HEK293 (cell line): ENCODE measurements around the gene GABRB2.

ENCODE experiments used
- CTCF ChIA-PET: fragments of 350-600 bp; formaldehyde crosslinking; extraction: SDS; loops from one replicate; lab custom pipeline; 2021; ENCODE audit warnings: antibody characterized with exemption; lab: Yijun Ruan, JAX
- POLR2A ChIA-PET: fragments of 300-600 bp; formaldehyde crosslinking; extraction: SDS; loops from one replicate; lab custom pipeline; 2020; ENCODE audit warnings: antibody characterized with exemption, inconsistent platforms; lab: Yijun Ruan, JAX
- H3K27ac ChIP-seq: fragments of 200-500 bp; sonication (Bioruptor generic); 2 replicates; pipeline ENCODE4 v1.5.1; 2014; ENCODE audit warnings: low read depth, low read length, control low read depth, inconsistent platforms; ENCODE audit errors: extremely low read depth
- H3K36me3 ChIP-seq, 2 experiments: fragments of 200-500 bp in 1 of 2; sonication (Bioruptor generic) in 1 of 2; 1 replicate in 1 of 2; 2 replicates in 1 of 2; pipeline ENCODE4 v1.5.1; 2014 to 2017; ENCODE audit warnings: inconsistent platforms in 2 of 2, low read length in 2 of 2; ENCODE audit not compliant: control insufficient read depth in 2 of 2, insufficient read depth in 1 of 2
- H3K4me1 ChIP-seq: fragments of 200-500 bp; sonication (Bioruptor generic); 2 replicates; pipeline ENCODE4 v1.5.1; 2014; ENCODE audit warnings: mild to moderate bottlenecking, low read length, inconsistent platforms; ENCODE audit not compliant: control insufficient read depth, insufficient read depth
- H3K4me3 ChIP-seq: 2 replicates; pipeline ENCODE4 v1.5.1; 2011; ENCODE audit warnings: low read depth, mild to moderate bottlenecking, control low read depth, low read length, moderate library complexity
- H3K9me3 ChIP-seq: fragments of 200-500 bp; sonication (Bioruptor generic); 2 replicates; pipeline ENCODE4 v1.5.1; 2014; ENCODE audit warnings: low read depth, low read length, inconsistent platforms; ENCODE audit not compliant: control insufficient read depth, insufficient read depth
- FEZF1 ChIP-seq: fragments of 450-650 bp; formaldehyde crosslinking; IDR thresholded peaks from 2 replicates; pipeline ENCODE4 v1.5.1; 2016; ENCODE audit warnings: missing biosample characterization, missing genetic modification characterization
- GFI1B ChIP-seq: fragments of 450-650 bp; formaldehyde crosslinking; IDR thresholded peaks from 2 replicates; pipeline ENCODE4 v1.5.1; 2016; ENCODE audit warnings: missing biosample characterization, missing genetic modification characterization
- IKZF3 ChIP-seq: fragments of 450-650 bp; IDR thresholded peaks from 2 replicates; pipeline ENCODE4 v1.5.0; 2018; ENCODE audit warnings: missing biosample characterization, mild to moderate bottlenecking, missing genetic modification characterization, moderate library complexity
- SCRT2 ChIP-seq: fragments of 450-650 bp; formaldehyde crosslinking; IDR thresholded peaks from 2 replicates; pipeline ENCODE4 v1.5.1; 2016; ENCODE audit warnings: missing biosample characterization, missing genetic modification characterization
- SETDB1 ChIP-seq: IDR thresholded peaks from one replicate; pipeline ENCODE4 v1.6.1; 2017; ENCODE audit warnings: mild to moderate bottlenecking, low read length, moderate library complexity, mixed read lengths; ENCODE audit not compliant: insufficient read length
- TCF7L2 ChIP-seq: IDR thresholded peaks from 2 replicates; pipeline ENCODE4 v1.6.1; 2011; ENCODE audit warnings: low read depth, mild to moderate bottlenecking, inconsistent platforms, low read length, moderate library complexity, borderline replicate concordance
- YY2 ChIP-seq: fragments of 450-650 bp; formaldehyde crosslinking; IDR thresholded peaks from 2 replicates; pipeline ENCODE4 v1.5.1; 2016; ENCODE audit warnings: missing biosample characterization, missing genetic modification characterization
- ZBTB20 ChIP-seq: fragments of 450-650 bp; formaldehyde crosslinking; IDR thresholded peaks from 2 replicates; pipeline ENCODE4 v1.5.1; 2016; ENCODE audit warnings: missing biosample characterization, missing genetic modification characterization
- ZBTB7A ChIP-seq: fragments of 450-650 bp; formaldehyde crosslinking; IDR thresholded peaks from 2 replicates; pipeline ENCODE4 v1.5.1; 2016; ENCODE audit warnings: low read depth, missing biosample characterization, missing genetic modification characterization
- ZEB2 ChIP-seq: fragments of 450-650 bp; formaldehyde crosslinking; IDR thresholded peaks from 2 replicates; pipeline ENCODE4 v1.5.1; 2016; ENCODE audit warnings: missing biosample characterization, missing genetic modification characterization
- ZNF138 ChIP-seq: fragments of 450-650 bp; formaldehyde crosslinking; IDR thresholded peaks from 2 replicates; pipeline ENCODE4 v1.5.1; 2016; ENCODE audit warnings: missing biosample characterization, missing genetic modification characterization, borderline replicate concordance
- ZNF202 ChIP-seq: fragments of 450-650 bp; formaldehyde crosslinking; IDR thresholded peaks from 2 replicates; pipeline ENCODE4 v1.5.1; 2016; ENCODE audit warnings: missing biosample characterization, missing genetic modification characterization, borderline replicate concordance
- ZNF404 ChIP-seq: fragments of 450-650 bp; formaldehyde crosslinking; IDR thresholded peaks from 2 replicates; pipeline ENCODE4 v1.5.1; 2017; ENCODE audit warnings: missing biosample characterization, missing genetic modification characterization
- ZNF416 ChIP-seq: fragments of 450-650 bp; formaldehyde crosslinking; IDR thresholded peaks from 2 replicates; pipeline ENCODE4 v1.5.1; 2016; ENCODE audit warnings: missing biosample characterization, missing genetic modification characterization
- ZNF48 ChIP-seq: fragments of 450-650 bp; formaldehyde crosslinking; IDR thresholded peaks from 2 replicates; pipeline ENCODE4 v1.5.1; 2016; ENCODE audit warnings: missing biosample characterization, missing genetic modification characterization
- ZNF530 ChIP-seq: fragments of 450-650 bp; formaldehyde crosslinking; IDR thresholded peaks from 2 replicates; pipeline ENCODE4 v1.5.1; 2016; ENCODE audit warnings: low read depth, missing biosample characterization, missing genetic modification characterization
- ZNF561 ChIP-seq: fragments of 450-650 bp; IDR thresholded peaks from 2 replicates; pipeline ENCODE4 v1.5.1; 2018; ENCODE audit warnings: missing biosample characterization, missing genetic modification characterization, borderline replicate concordance
- ZNF629 ChIP-seq: fragments of 450-650 bp; formaldehyde crosslinking; IDR thresholded peaks from 2 replicates; pipeline ENCODE4 v1.5.1; 2017; ENCODE audit warnings: missing biosample characterization, missing genetic modification characterization
- ZNF654 ChIP-seq: fragments of 450-650 bp; formaldehyde crosslinking; IDR thresholded peaks from 2 replicates; pipeline ENCODE4 v1.5.1; 2016; ENCODE audit warnings: low read depth, missing biosample characterization, missing genetic modification characterization
- ZNF747 ChIP-seq: fragments of 450-650 bp; formaldehyde crosslinking; IDR thresholded peaks from 2 replicates; pipeline ENCODE4 v1.5.1; 2016; ENCODE audit warnings: missing biosample characterization, missing genetic modification characterization
- ZNF76 ChIP-seq: fragments of 450-650 bp; formaldehyde crosslinking; IDR thresholded peaks from 2 replicates; pipeline ENCODE4; 2016; ENCODE audit warnings: low read depth, missing biosample characterization, missing genetic modification characterization, borderline replicate concordance
- ZXDB ChIP-seq: fragments of 450-650 bp; formaldehyde crosslinking; IDR thresholded peaks from 2 replicates; pipeline ENCODE4 v1.5.1; 2016; ENCODE audit warnings: missing biosample characterization, missing genetic modification characterization
- TF ChIP-seq, protein P1 (sequence below): fragments of 450-650 bp; IDR thresholded peaks from 2 replicates; pipeline ENCODE4 v1.5.1; 2018; ENCODE audit warnings: missing biosample characterization, missing genetic modification characterization
- TF ChIP-seq, protein P2 (sequence below): fragments of 450-650 bp; formaldehyde crosslinking; IDR thresholded peaks from 2 replicates; pipeline ENCODE4 v1.5.1; 2016; ENCODE audit warnings: missing biosample characterization, missing genetic modification characterization
- TF ChIP-seq, protein P3 (sequence below): fragments of 450-650 bp; formaldehyde crosslinking; IDR thresholded peaks from 2 replicates; pipeline ENCODE4 v1.5.1; 2016; ENCODE audit warnings: missing biosample characterization, missing genetic modification characterization
- TF ChIP-seq, protein P4 (sequence below): IDR thresholded peaks from 2 replicates; pipeline ENCODE4 v1.6.1; 2011; ENCODE audit warnings: mild to moderate bottlenecking, low read depth, low read length, borderline replicate concordance
- TF ChIP-seq, protein P5 (sequence below): fragments of 450-650 bp; formaldehyde crosslinking; optimal IDR thresholded peaks from 2 replicates; pipeline ENCODE3; 2016; ENCODE audit warnings: missing biosample characterization, mild to moderate bottlenecking, missing genetic modification characterization

GABRB2 gene

DNA sequence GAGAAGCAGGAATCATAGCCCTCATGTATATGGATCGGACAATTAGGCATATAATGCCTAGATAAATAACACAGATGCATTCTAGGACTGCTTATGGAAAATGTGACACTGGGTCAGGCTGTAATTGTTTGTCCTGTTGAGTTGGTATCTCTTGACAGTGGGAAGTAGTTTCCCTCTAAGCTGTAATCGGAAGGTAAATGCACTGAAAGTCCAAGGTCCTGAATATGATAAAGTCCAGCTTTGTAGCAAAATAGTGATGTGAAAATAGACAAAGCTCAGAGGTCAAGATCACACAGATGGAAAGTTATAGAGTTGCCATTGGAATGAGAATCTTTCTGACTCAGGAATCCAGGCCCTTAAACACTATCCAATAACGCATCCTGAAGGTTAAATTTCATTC, 214.2 kb downstream of the GABRB2 start (continued):
- TF ChIP-seq, protein P1, sequence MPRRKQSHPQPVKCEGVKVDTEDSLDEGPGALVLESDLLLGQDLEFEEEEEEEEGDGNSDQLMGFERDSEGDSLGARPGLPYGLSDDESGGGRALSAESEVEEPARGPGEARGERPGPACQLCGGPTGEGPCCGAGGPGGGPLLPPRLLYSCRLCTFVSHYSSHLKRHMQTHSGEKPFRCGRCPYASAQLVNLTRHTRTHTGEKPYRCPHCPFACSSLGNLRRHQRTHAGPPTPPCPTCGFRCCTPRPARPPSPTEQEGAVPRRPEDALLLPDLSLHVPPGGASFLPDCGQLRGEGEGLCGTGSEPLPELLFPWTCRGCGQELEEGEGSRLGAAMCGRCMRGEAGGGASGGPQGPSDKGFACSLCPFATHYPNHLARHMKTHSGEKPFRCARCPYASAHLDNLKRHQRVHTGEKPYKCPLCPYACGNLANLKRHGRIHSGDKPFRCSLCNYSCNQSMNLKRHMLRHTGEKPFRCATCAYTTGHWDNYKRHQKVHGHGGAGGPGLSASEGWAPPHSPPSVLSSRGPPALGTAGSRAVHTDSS = no peak
- TF ChIP-seq ZNF561 (tag by site-specific recombination) = no peak
- TF ChIP-seq ZNF138 (tag by site-specific recombination) = no peak
- no peak for TF ChIP-seq ZNF747 (tag by site-specific recombination)
- no peak for TF ChIP-seq ZNF530 (tag by site-specific recombination)
- TF ChIP-seq ZNF629 = no peak
- no peak for TF ChIP-seq ZNF76

DNA sequence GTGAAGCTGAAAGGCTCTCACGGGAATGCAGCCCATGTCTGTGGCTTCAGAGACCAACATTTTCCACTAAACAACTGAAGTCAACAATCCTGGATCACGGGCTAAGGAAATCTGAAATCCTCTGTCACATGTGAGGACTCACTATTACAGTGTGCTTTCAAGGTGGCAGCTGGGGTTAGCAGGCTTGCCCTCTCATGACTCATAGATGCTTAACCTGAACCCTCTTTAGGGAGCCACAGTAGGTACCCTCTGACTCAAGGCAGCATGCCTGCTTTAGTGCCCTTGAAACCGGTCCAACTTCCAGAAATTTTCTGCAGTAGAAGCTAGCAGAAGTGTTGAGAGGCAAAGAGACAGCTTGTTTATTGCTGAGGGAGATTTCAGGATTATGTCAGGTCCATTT, 232.5 kb downstream of the GABRB2 start:
- TF ChIP-seq ZNF48 (tag by site-specific recombination) (no peak), IKZF3 (tag by site-specific recombination) (no peak), ZNF404 (tag by site-specific recombination) (no peak), ZNF76 (no peak), GFI1B (tag by site-specific recombination) (no peak), ZXDB (tag by site-specific recombination) (no peak)
- TF ChIP-seq, protein P2, sequence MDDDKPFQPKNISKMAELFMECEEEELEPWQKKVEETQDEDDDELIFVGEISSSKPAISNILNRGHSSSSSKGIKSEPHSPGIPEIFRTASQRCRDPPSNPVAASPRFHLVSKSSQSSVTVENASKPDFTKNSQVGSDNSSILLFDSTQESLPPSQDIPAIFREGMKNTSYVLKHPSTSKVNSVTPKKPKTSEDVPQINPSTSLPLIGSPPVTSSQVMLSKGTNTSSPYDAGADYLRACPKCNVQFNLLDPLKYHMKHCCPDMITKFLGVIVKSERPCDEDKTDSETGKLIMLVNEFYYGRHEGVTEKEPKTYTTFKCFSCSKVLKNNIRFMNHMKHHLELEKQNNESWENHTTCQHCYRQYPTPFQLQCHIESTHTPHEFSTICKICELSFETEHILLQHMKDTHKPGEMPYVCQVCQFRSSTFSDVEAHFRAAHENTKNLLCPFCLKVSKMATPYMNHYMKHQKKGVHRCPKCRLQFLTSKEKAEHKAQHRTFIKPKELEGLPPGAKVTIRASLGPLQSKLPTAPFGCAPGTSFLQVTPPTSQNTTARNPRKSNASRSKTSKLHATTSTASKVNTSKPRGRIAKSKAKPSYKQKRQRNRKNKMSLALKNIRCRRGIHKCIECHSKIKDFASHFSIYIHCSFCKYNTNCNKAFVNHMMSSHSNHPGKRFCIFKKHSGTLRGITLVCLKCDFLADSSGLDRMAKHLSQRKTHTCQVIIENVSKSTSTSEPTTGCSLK (tag by site-specific recombination) = no peak
- ChIA-PET CTCF (no interaction called here), POLR2A (no interaction called here)
- Histone ChIP-seq H3K4me1 (no peaks in the 10 kb centered on the region), H3K4me3 (no peak overlapping the region), H3K36me3 (no peaks in the 10 kb centered on the region), H3K27ac (no peak overlapping the region), H3K9me3 (no peaks in the 10 kb centered on the region)

DNA sequence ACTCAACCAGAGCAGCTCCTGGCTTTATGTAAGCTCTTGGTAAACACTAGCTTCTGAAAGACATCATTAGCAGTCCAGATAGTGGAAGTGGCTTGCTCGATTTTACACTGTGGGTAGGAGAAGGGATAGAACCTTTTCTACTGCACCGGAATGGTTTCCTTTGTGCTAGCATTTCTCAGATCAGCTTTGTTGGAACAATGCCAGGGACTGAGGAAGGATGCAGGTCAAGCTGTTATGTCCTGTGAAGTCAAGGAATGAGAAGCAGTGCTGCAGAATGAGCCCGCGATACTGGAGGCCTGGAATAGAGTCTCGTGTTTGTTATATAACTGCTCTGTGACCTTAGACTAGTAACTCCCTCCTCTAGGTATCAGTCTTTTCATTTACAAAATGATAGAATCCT, 233.6 kb downstream of the GABRB2 start:
- CTCF ChIA-PET = interaction anchor here (0.7 kb wide), 1 partner anchor 629 kb away, joined by 3 read pairs; no protein-coding TSS in a partner anchor
- no peaks in the 10 kb centered on the region for H3K36me3 ChIP-seq
- no peak overlapping the region for H3K27ac ChIP-seq
- no peak overlapping the region for H3K4me3 ChIP-seq
- POLR2A ChIA-PET = no interaction called here
- H3K4me1 ChIP-seq = no peaks in the 10 kb centered on the region
- H3K9me3 ChIP-seq = no peaks in the 10 kb centered on the region
- TF ChIP-seq YY2 (tag by site-specific recombination) = no peak
- TF ChIP-seq ZBTB7A (tag by site-specific recombination) = no peak
- no peak for TF ChIP-seq ZNF654 (tag by site-specific recombination)
- TF ChIP-seq SETDB1 = no peak
- TF ChIP-seq, protein P3, sequence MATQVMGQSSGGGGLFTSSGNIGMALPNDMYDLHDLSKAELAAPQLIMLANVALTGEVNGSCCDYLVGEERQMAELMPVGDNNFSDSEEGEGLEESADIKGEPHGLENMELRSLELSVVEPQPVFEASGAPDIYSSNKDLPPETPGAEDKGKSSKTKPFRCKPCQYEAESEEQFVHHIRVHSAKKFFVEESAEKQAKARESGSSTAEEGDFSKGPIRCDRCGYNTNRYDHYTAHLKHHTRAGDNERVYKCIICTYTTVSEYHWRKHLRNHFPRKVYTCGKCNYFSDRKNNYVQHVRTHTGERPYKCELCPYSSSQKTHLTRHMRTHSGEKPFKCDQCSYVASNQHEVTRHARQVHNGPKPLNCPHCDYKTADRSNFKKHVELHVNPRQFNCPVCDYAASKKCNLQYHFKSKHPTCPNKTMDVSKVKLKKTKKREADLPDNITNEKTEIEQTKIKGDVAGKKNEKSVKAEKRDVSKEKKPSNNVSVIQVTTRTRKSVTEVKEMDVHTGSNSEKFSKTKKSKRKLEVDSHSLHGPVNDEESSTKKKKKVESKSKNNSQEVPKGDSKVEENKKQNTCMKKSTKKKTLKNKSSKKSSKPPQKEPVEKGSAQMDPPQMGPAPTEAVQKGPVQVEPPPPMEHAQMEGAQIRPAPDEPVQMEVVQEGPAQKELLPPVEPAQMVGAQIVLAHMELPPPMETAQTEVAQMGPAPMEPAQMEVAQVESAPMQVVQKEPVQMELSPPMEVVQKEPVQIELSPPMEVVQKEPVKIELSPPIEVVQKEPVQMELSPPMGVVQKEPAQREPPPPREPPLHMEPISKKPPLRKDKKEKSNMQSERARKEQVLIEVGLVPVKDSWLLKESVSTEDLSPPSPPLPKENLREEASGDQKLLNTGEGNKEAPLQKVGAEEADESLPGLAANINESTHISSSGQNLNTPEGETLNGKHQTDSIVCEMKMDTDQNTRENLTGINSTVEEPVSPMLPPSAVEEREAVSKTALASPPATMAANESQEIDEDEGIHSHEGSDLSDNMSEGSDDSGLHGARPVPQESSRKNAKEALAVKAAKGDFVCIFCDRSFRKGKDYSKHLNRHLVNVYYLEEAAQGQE (tag by site-specific recombination) = no peak
- no peak for TF ChIP-seq SCRT2
- TF ChIP-seq, protein P4, sequence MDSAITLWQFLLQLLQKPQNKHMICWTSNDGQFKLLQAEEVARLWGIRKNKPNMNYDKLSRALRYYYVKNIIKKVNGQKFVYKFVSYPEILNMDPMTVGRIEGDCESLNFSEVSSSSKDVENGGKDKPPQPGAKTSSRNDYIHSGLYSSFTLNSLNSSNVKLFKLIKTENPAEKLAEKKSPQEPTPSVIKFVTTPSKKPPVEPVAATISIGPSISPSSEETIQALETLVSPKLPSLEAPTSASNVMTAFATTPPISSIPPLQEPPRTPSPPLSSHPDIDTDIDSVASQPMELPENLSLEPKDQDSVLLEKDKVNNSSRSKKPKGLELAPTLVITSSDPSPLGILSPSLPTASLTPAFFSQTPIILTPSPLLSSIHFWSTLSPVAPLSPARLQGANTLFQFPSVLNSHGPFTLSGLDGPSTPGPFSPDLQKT = no peak
- TF ChIP-seq ZNF202 (tag by site-specific recombination) = no peak
- TF ChIP-seq ZEB2 (tag by site-specific recombination) = no peak
- no peak for TF ChIP-seq ZBTB20 (tag by site-specific recombination)
- no peak for TF ChIP-seq TCF7L2
- TF ChIP-seq, protein P5, sequence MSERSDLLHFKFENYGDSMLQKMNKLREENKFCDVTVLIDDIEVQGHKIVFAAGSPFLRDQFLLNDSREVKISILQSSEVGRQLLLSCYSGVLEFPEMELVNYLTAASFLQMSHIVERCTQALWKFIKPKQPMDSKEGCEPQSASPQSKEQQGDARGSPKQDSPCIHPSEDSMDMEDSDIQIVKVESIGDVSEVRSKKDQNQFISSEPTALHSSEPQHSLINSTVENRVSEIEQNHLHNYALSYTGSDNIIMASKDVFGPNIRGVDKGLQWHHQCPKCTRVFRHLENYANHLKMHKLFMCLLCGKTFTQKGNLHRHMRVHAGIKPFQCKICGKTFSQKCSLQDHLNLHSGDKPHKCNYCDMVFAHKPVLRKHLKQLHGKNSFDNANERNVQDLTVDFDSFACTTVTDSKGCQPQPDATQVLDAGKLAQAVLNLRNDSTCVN (tag by site-specific recombination) = no peak
- TF ChIP-seq ZNF416 (tag by site-specific recombination) = no peak
- no peak for TF ChIP-seq FEZF1 (tag by site-specific recombination)
